ENCODE measurements around the gene C16orf96.

C16orf96 gene

GRCh38 chr16:4524571-4524970 lies 31.6 kb upstream of the C16orf96 start:
- Histone ChIP-seq H3K9me3 (replicated peaks; ENCODE audit: insufficient read depth, low read length) (no peaks in the 10 kb centered on the region), H3K27me3 (replicated peaks; ENCODE audit: insufficient read depth, low read length) (no peaks in the 10 kb centered on the region), H3K9ac (ENCODE audit: low read length) (no peak overlapping the region), H3K27ac (ENCODE audit: low read length) (no peak overlapping the region), H3K4me2 (ENCODE audit: low read depth, low read length) (no peak overlapping the region), H3K9me2 (replicated peaks; ENCODE audit: insufficient read depth, low read length) (no peaks in the 10 kb centered on the region), H3K4me3 (ENCODE audit: low read length) (no peak overlapping the region), H3K79me2 (ENCODE audit: low read length) (peaks cover 80% of the 10 kb centered on the region), H2AFZ (ENCODE audit: low read length) (no peak overlapping the region), H3K4me1 (ENCODE audit: low read length) (peaks cover 9% of the 10 kb centered on the region), H3F3A (ENCODE audit: insufficient read depth, low read length) (peaks cover 6% of the 10 kb centered on the region; the same call in 1 of the 2 replicates), H3K36me3 (replicated peaks; ENCODE audit: insufficient read depth, low read length) (no peaks in the 10 kb centered on the region), H4K20me1 (ENCODE audit: insufficient read depth, low read length) (no peaks in the 10 kb centered on the region)
- TF ChIP-seq, protein P1, sequence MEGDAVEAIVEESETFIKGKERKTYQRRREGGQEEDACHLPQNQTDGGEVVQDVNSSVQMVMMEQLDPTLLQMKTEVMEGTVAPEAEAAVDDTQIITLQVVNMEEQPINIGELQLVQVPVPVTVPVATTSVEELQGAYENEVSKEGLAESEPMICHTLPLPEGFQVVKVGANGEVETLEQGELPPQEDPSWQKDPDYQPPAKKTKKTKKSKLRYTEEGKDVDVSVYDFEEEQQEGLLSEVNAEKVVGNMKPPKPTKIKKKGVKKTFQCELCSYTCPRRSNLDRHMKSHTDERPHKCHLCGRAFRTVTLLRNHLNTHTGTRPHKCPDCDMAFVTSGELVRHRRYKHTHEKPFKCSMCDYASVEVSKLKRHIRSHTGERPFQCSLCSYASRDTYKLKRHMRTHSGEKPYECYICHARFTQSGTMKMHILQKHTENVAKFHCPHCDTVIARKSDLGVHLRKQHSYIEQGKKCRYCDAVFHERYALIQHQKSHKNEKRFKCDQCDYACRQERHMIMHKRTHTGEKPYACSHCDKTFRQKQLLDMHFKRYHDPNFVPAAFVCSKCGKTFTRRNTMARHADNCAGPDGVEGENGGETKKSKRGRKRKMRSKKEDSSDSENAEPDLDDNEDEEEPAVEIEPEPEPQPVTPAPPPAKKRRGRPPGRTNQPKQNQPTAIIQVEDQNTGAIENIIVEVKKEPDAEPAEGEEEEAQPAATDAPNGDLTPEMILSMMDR (IDR thresholded peaks at IDR 0.05; ENCODE audit: low read length), result no peak
- TF ChIP-seq EZH2 (optimal IDR thresholded peaks at IDR 0.05; ENCODE audit: low read depth, low read length), result no peak
- TF ChIP-seq EZH2phosphoT487 (IDR thresholded peaks at IDR 0.05; ENCODE audit: low read length), result no peak
- no peak for DNase-seq

DNA sequence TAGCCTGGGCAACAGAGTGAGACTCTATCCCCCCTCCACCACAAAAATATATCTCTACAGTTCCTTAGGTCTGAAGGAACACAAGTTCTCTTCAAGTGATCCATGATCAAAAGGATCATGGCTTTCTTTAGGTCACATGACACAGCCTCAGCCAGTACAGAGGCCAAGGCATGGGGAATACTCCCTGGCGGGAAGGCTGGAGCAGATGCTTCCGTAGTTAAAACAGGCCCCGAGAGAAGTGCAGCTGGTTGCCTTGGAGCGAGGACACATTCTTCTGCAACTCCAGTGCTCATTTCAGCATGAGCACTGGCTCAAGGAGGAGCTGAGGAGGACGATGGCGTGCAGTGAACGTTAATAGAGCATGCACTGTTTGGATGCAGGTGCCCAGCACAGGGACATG lies 31.1 kb upstream of the C16orf96 start:
- TF ChIP-seq, protein P1 (IDR thresholded peaks at IDR 0.05; ENCODE audit: low read length), result no peak
- H3K79me2 ChIP-seq (ENCODE audit: low read length), result peaks cover 76% of the 10 kb centered on the region
- H3K4me2 ChIP-seq (ENCODE audit: low read depth, low read length), result no peak overlapping the region
- H3K36me3 ChIP-seq (replicated peaks; ENCODE audit: insufficient read depth, low read length), result no peaks in the 10 kb centered on the region
- H2AFZ ChIP-seq (ENCODE audit: low read length), result no peak overlapping the region
- H3K9me3 ChIP-seq (replicated peaks; ENCODE audit: insufficient read depth, low read length), result no peaks in the 10 kb centered on the region
- peaks cover 14% of the 10 kb centered on the region for H3K4me1 ChIP-seq (ENCODE audit: low read length)
- H3K9ac ChIP-seq (ENCODE audit: low read length), result no peak overlapping the region
- H4K20me1 ChIP-seq (ENCODE audit: insufficient read depth, low read length), result no peaks in the 10 kb centered on the region
- no peak overlapping the region for H3K4me3 ChIP-seq (ENCODE audit: low read length)
- no peak for DNase-seq
- H3K9me2 ChIP-seq (replicated peaks; ENCODE audit: insufficient read depth, low read length), result no peaks in the 10 kb centered on the region
- H3K27ac ChIP-seq (ENCODE audit: low read length), result no peak overlapping the region
- peaks cover 11% of the 10 kb centered on the region; the same call in 1 of the 2 replicates for H3F3A ChIP-seq (ENCODE audit: insufficient read depth, low read length)
- H3K27me3 ChIP-seq (replicated peaks; ENCODE audit: insufficient read depth, low read length), result no peaks in the 10 kb centered on the region

GRCh38 chr16:4525634-4526277 lies 30.4 kb upstream of the C16orf96 start:
- H3K79me2 ChIP-seq (ENCODE audit: low read length), result peaks cover 71% of the 10 kb centered on the region
- no peaks in the 10 kb centered on the region for H3K36me3 ChIP-seq (replicated peaks; ENCODE audit: insufficient read depth, low read length)
- TF ChIP-seq, protein P1 (IDR thresholded peaks at IDR 0.05; ENCODE audit: low read length), result no peak
- TF ChIP-seq EZH2phosphoT487 (IDR thresholded peaks at IDR 0.05; ENCODE audit: low read length) (no peak), EZH2 (optimal IDR thresholded peaks at IDR 0.05; ENCODE audit: low read depth, low read length) (no peak)
- no peaks in the 10 kb centered on the region for H3K27me3 ChIP-seq (replicated peaks; ENCODE audit: insufficient read depth, low read length)
- H4K20me1 ChIP-seq (ENCODE audit: insufficient read depth, low read length), result no peaks in the 10 kb centered on the region
- H3K9me2 ChIP-seq (replicated peaks; ENCODE audit: insufficient read depth, low read length), result no peaks in the 10 kb centered on the region
- H3K4me2 ChIP-seq (ENCODE audit: low read depth, low read length), result no peak overlapping the region
- DNase-seq, result no peak
- H3K4me1 ChIP-seq (ENCODE audit: low read length), result peaks cover 15% of the 10 kb centered on the region
- H2AFZ ChIP-seq (ENCODE audit: low read length), result no peak overlapping the region
- H3K4me3 ChIP-seq (ENCODE audit: low read length), result no peak overlapping the region
- no peaks in the 10 kb centered on the region for H3K9me3 ChIP-seq (replicated peaks; ENCODE audit: insufficient read depth, low read length)
- peaks cover 13% of the 10 kb centered on the region; the same call in 1 of the 2 replicates for H3F3A ChIP-seq (ENCODE audit: insufficient read depth, low read length)
- no peak overlapping the region for H3K9ac ChIP-seq (ENCODE audit: low read length)
- H3K27ac ChIP-seq (ENCODE audit: low read length), result no peak overlapping the region

Data from MM.1S (cell line).